Measurements from ENCODE around the gene CHD1. TPM values are rescaled to one million over a fixed set of nuclear protein-coding genes. Genes with fewer than 3 reads are reported as not detected.

Gene CHD1
- total RNA-seq, 4 donors from 2014 or later: 27.4 to 149 (median 63.6) TPM

- Histone ChIP-seq H3K9me3 (no peaks in the 10 kb centered on the region), H3K36me3 (no peaks in the 10 kb centered on the region), H3K4me3 (no peak overlapping the region), H3K4me1 (peaks cover 0 to 4% of the 10 kb centered on the region in 2 donors), H3K27ac (no peak overlapping the region), H3K27me3 (no peaks in the 10 kb centered on the region)
- no peak for TF ChIP-seq POLR2A (IDR thresholded peaks at IDR 0.05)
- no peak for TF ChIP-seq CTCF (IDR thresholded peaks at IDR 0.05)
- no peak for DNase-seq
- intact Hi-C loops (cut with DNase I; ENCODE audit: low total_unique reads): no loop called here
These were observed 11.4 kb downstream of the CHD1 start for GRCh38 chr5:98917433-98917832.

- no peaks in the 10 kb centered on the region for H3K9me3 ChIP-seq
- DNase-seq: no peak
- no peak overlapping the region for H3K4me3 ChIP-seq
- no peaks in the 10 kb centered on the region for H3K27me3 ChIP-seq
- TF ChIP-seq CTCF (IDR thresholded peaks at IDR 0.05) (no peak), POLR2A (IDR thresholded peaks at IDR 0.05) (no peak)
- no peaks in the 10 kb centered on the region for H3K36me3 ChIP-seq
- no peak overlapping the region for H3K27ac ChIP-seq
- peaks cover 0 to 4% of the 10 kb centered on the region in 2 donors for H3K4me1 ChIP-seq
- intact Hi-C loops (cut with DNase I; ENCODE audit: low total_unique reads): no loop called here
These were observed 12.3 kb downstream of the CHD1 start for GRCh38 chr5:98916540-98916939.

GRCh38 chr5:98913911-98914310 lies 14.9 kb downstream of the CHD1 start:
- peaks cover 0 to 4% of the 10 kb centered on the region in 2 donors for H3K4me1 ChIP-seq
- H3K9me3 ChIP-seq: no peaks in the 10 kb centered on the region
- intact Hi-C loops (cut with DNase I; ENCODE audit: low total_unique reads): no loop called here

GRCh38 chr5:98911280-98912040 lies 17.3 kb downstream of the CHD1 start:
- Histone ChIP-seq H3K27ac (no peak overlapping the region), H3K27me3 (no peaks in the 10 kb centered on the region), H3K4me1 (peaks cover 0 to 4% of the 10 kb centered on the region in 2 donors), H3K36me3 (no peaks in the 10 kb centered on the region), H3K4me3 (no peak overlapping the region), H3K9me3 (no peaks in the 10 kb centered on the region)
- intact Hi-C loops (cut with DNase I; ENCODE audit: low total_unique reads): no loop called here
- DNase-seq: no peak
- TF ChIP-seq POLR2A (IDR thresholded peaks at IDR 0.05): no peak
- no peak for TF ChIP-seq CTCF (IDR thresholded peaks at IDR 0.05)

More at GRCh38 chr5:98913911-98914310, 14.9 kb downstream of the CHD1 start:
- Histone ChIP-seq H3K36me3 (no peaks in the 10 kb centered on the region), H3K4me3 (no peak overlapping the region), H3K27ac (no peak overlapping the region), H3K27me3 (no peaks in the 10 kb centered on the region)
- DNase-seq: no peak
- no peak for TF ChIP-seq POLR2A (IDR thresholded peaks at IDR 0.05)
- TF ChIP-seq CTCF (IDR thresholded peaks at IDR 0.05): no peak

DNA sequence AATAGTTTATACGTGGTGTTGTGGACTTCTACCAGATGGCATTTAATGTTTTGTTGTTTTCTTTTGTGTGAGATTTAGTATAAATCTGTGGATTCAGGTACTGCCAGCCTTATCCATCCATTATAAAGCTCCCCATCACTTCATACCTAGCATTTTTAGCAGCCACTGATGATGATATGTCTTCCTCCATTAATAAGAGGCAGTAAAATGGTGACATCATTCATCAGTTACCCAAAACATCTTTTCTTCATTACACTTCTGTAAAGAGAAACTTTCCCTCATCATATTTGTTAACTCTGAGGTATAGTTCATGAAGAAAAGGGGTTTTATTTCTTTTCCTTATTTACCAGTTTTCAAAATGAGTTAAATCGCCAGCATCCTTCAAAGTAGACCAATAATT lies 19.4 kb downstream of the CHD1 start:
- Histone ChIP-seq H3K36me3 (no peaks in the 10 kb centered on the region), H3K4me3 (no peak overlapping the region), H3K4me1 (no peaks in the 10 kb centered on the region), H3K9me3 (no peaks in the 10 kb centered on the region), H3K27ac (no peak overlapping the region), H3K27me3 (no peaks in the 10 kb centered on the region)
- no peak for DNase-seq
- no peak for TF ChIP-seq POLR2A (IDR thresholded peaks at IDR 0.05)
- TF ChIP-seq CTCF (IDR thresholded peaks at IDR 0.05): no peak
- intact Hi-C loops (cut with DNase I; ENCODE audit: low total_unique reads): no loop called here

Data from uterus (tissue), 4 donors.